K562 (cell line): ENCODE results near the gene FGF11. TPM values are rescaled to one million over a fixed set of nuclear protein-coding genes. Genes with fewer than 3 reads are reported as not detected.

Source experiments
- ATAC-seq: fragments of 200-7000 bp; cut with Tn5 transposase; 3 replicates; pipeline ENCODE4 v1.9.1; 2020; ENCODE audit warnings: moderate library complexity
- BruUV-seq: library from RNA; stranded (reverse); fragments of 400-500 nt; replicated peaks from 2 replicates; lab custom pipeline; 2021; lab: Mats Ljungman, UMichigan
- CTCF ChIA-PET: fragments of 300-600 bp; formaldehyde crosslinking; extraction: SDS; loops from one replicate; lab custom pipeline; 2021; ENCODE audit warnings: low intra/inter-chr PET ratio; lab: Yijun Ruan, JAX
- POLR2A ChIA-PET: fragments of 300-600, 350-650 bp; sonication (Branson Sonifier 250); formaldehyde crosslinking; extraction: SDS; loops from one replicate; lab custom pipeline; 2021; ENCODE audit warnings: antibody characterized with exemption, inconsistent platforms; lab: Yijun Ruan, JAX
- DNase-seq, 4 experiments: peaks; one replicate each; pipeline versions ENCODE4 v3.0.0 to v3.0.0-alpha.2; 2011 to 2018; ENCODE audit warnings: low spot score in 3 of 4, mixed read lengths in 3 of 4; ENCODE audit errors: extremely low read depth in 1 of 4
- FAIRE-seq: peaks from 2 replicates; lab custom pipeline; 2011; peaks lifted over from hg19 to GRCh38; lab: Jason Lieb, UNC
- H2AFZ ChIP-seq: 2 replicates; pipeline ENCODE4 v1.6.0; 2011; ENCODE audit warnings: low read depth, low read length, control low read depth, inconsistent platforms
- H3K27ac ChIP-seq: fragments of 200-600 bp; 3 replicates; pipeline ENCODE4 v1.8.0; 2011; ENCODE audit warnings: low read depth, mild to moderate bottlenecking, control low read depth, inconsistent platforms, low read length, moderate library complexity, mixed read lengths; ENCODE audit errors: extremely low read depth
- H3K27me3 ChIP-seq, 2 experiments: fragments of 300-600 bp in 1 of 2; 2 replicates in 1 of 2; 3 replicates in 1 of 2; pipeline versions ENCODE4 v1.6.0 to v1.8.0; 2011; ENCODE audit warnings: inconsistent platforms in 2 of 2, low read length in 2 of 2, mild to moderate bottlenecking in 1 of 2, mixed read lengths in 1 of 2, moderate library complexity in 1 of 2; ENCODE audit not compliant: control insufficient read depth in 2 of 2, insufficient read depth in 2 of 2
- H3K36me3 ChIP-seq: fragments of 300-600 bp; 3 replicates; pipeline ENCODE4 v1.8.0; 2011; ENCODE audit warnings: mild to moderate bottlenecking, low read length, inconsistent platforms; ENCODE audit not compliant: control insufficient read depth, insufficient read depth
- H3K4me1 ChIP-seq, 2 experiments: fragments of 200-600 bp in 1 of 2; replicated peaks in 1 of 2; 2 replicates in 1 of 2; 3 replicates in 1 of 2; pipeline versions ENCODE4 v1.5.1 to v1.8.0; 2011; ENCODE audit warnings: inconsistent platforms in 2 of 2, low read length in 2 of 2, mild to moderate bottlenecking in 1 of 2, mixed read lengths in 1 of 2, moderate library complexity in 1 of 2; ENCODE audit not compliant: control insufficient read depth in 2 of 2, insufficient read depth in 2 of 2
- H3K4me2 ChIP-seq: 2 replicates; pipeline ENCODE4 v1.6.1; 2011; ENCODE audit warnings: low read length, control low read depth, inconsistent platforms, mixed read lengths; ENCODE audit not compliant: insufficient read depth
- H3K4me3 ChIP-seq: fragments of 200-600 bp; sonication (generic), shearing (Covaris generic); 2 replicates; pipeline ENCODE4 v1.5.1; 2016; ENCODE audit warnings: control low read depth, inconsistent platforms
- H3K79me2 ChIP-seq: fragments of 200-600 bp; 3 replicates; pipeline ENCODE4 v1.8.0; 2011; ENCODE audit warnings: low read length, inconsistent platforms; ENCODE audit not compliant: control insufficient read depth, insufficient read depth
- H3K9ac ChIP-seq, 2 experiments: 2 replicates each; pipeline versions ENCODE4 v1.6.0 to v1.6.1; 2011; ENCODE audit warnings: low read depth in 2 of 2, low read length in 2 of 2, control low read depth in 1 of 2, inconsistent platforms in 1 of 2, mild to moderate bottlenecking in 1 of 2, mixed read lengths in 1 of 2; ENCODE audit not compliant: insufficient read depth in 1 of 2
- H3K9me1 ChIP-seq: one replicate; pipeline ENCODE4 v1.6.0; 2011; ENCODE audit warnings: inconsistent platforms, mild to moderate bottlenecking, low read length, moderate library complexity; ENCODE audit not compliant: control insufficient read depth, insufficient read depth
- H3K9me3 ChIP-seq: replicated peaks from 2 replicates; pipeline ENCODE4 v1.5.1; 2011; ENCODE audit warnings: low read depth, low read length, inconsistent platforms; ENCODE audit not compliant: control insufficient read depth, insufficient read depth
- H4K20me1 ChIP-seq: replicated peaks from 2 replicates; pipeline ENCODE4 v1.6.1; 2011; ENCODE audit warnings: low read length, inconsistent platforms, mixed read lengths; ENCODE audit not compliant: control insufficient read depth, insufficient read depth
- C11orf30 ChIP-seq: fragments of 450-650 bp; IDR thresholded peaks from 2 replicates; pipeline ENCODE4 v1.6.1; 2016; ENCODE audit warnings: low read depth, mild to moderate bottlenecking
- ELF1 ChIP-seq: fragments of 200-800 bp; sonication (Bioruptor generic); IDR thresholded peaks from 2 replicates; pipeline ENCODE4 v1.6.1; 2016; ENCODE audit warnings: missing genetic modification characterization, missing compliant biosample characterization
- HDAC1 ChIP-seq, 2 experiments: fragments of 450-650 bp; IDR thresholded peaks; 2 replicates each; pipeline ENCODE4 v1.6.1; 2016 to 2017; ENCODE audit warnings: inconsistent platforms in 1 of 2, mild to moderate bottlenecking in 1 of 2, moderate library complexity in 1 of 2
- HSF4 ChIP-seq: fragments of 250-450 bp; sonication (Bioruptor Pico); IDR thresholded peaks from 2 replicates; pipeline ENCODE4 v2.1.2; 2022; ENCODE audit warnings: mild to moderate bottlenecking, moderate library complexity, borderline replicate concordance
- POLR2AphosphoS2 ChIP-seq: IDR thresholded peaks from 2 replicates; pipeline ENCODE4 v1.6.1; 2012; ENCODE audit warnings: low read length, improper control_type of control experiment
- POLR2G ChIP-seq: fragments of 200-400 bp; formaldehyde crosslinking; IDR thresholded peaks from 2 replicates; pipeline ENCODE4 v1.6.1; 2017; ENCODE audit warnings: low read depth, mild to moderate bottlenecking, antibody characterized with exemption, low read length, moderate library complexity
- RBFOX2 ChIP-seq: fragments of 200-400 bp; formaldehyde crosslinking; IDR thresholded peaks from 2 replicates; pipeline ENCODE4 v1.6.1; 2017; ENCODE audit warnings: low read depth, mild to moderate bottlenecking, low read length, moderate library complexity
- RREB1 ChIP-seq: fragments of 250-450 bp; sonication (Bioruptor Pico); IDR thresholded peaks from 2 replicates; pipeline ENCODE4 v1.4.0; 2020
- SMAD3 ChIP-seq: fragments of 450-650 bp; formaldehyde crosslinking; conservative IDR thresholded peaks from 2 replicates; pipeline ENCODE4 v1.4.0; 2020; ENCODE audit warnings: mild to moderate bottlenecking
- SUPT5H ChIP-seq: fragments of 450-650 bp; IDR thresholded peaks from 2 replicates; pipeline ENCODE4 v1.6.1; 2016
- VEZF1 ChIP-seq: fragments of 200-800 bp; sonication (Bioruptor generic); IDR thresholded peaks from 2 replicates; pipeline ENCODE4 v1.6.1; 2017; ENCODE audit warnings: missing genetic modification characterization, missing compliant biosample characterization
- ZC3H11A ChIP-seq: IDR thresholded peaks from 2 replicates; pipeline ENCODE4 v1.6.1; 2012; ENCODE audit warnings: low read depth, low read length, improper control_type of control experiment
- ZNF232 ChIP-seq: sonication (generic); formaldehyde crosslinking; IDR thresholded peaks from 2 replicates; pipeline ENCODE4 v1.8.0; 2022; ENCODE audit warnings: mild to moderate bottlenecking, missing genetic modification reagents
- ZNF263 ChIP-seq: sonication (generic); formaldehyde crosslinking; IDR thresholded peaks from 2 replicates; pipeline ENCODE4 v1.8.0; 2022; ENCODE audit warnings: mild to moderate bottlenecking, missing genetic modification reagents, borderline replicate concordance
- ZNF699 ChIP-seq: fragments of 250-450 bp; sonication (Bioruptor Pico); IDR thresholded peaks from 2 replicates; pipeline ENCODE4 v1.8.0; 2021; ENCODE audit warnings: mild to moderate bottlenecking, moderate library complexity; ENCODE audit not compliant: insufficient replicate concordance
- WGBS: fragments of 100-300 bp; shearing (Covaris generic); methylation state at CpG from one replicate; pipeline ENCODE4 v1.1.6; 2016; ENCODE audit warnings: low coverage, mixed read lengths; ENCODE audit not compliant: insufficient coverage; ENCODE audit errors: missing lambda C conversion rate; 5-methylcytosine and 5-hydroxymethylcytosine counted together
- in situ Hi-C: fragments of 300-500 bp; cut with MboI; formaldehyde crosslinking; loops from 4 replicates; pipeline ENCODE4 v1.15.0; 2018; ENCODE audit warnings: inconsistent platforms, mixed read lengths
- intact Hi-C: fragments of 100-400 bp; cut with micrococcal nuclease; formaldehyde crosslinking; loops from 2 replicates; pipeline ENCODE4 v1.14.2; 2022
- polyA plus RNA-seq, 8 experiments: library from polyadenylated mRNA; depleted of rRNA in 4 of 8; stranded (reverse) in 5 of 8; unstranded in 3 of 8; fragments of >200 nt; fragmentation: Nextera tagmentation in 2 of 8; fragmentation: Illumina TruSeq in 1 of 8; extraction: Ambion mirVana in 2 of 8; extraction: Trizol in 1 of 8; gene quantifications; 2 replicates each; pipeline versions ENCODE4 v1.2.1 to v1.2.3, GENCODE V29; 2011 to 2014; ENCODE audit warnings: inconsistent platforms in 1 of 8, missing spikeins in 1 of 8
- total RNA-seq, 7 experiments: library from RNA; depleted of rRNA in 6 of 7; stranded (reverse); fragments of >200 nt in 6 of 7; fragmentation: Illumina TruSeq in 2 of 7; extraction: Trizol in 2 of 7; gene quantifications; 2 replicates each; pipeline versions ENCODE4 v1.2.1 to v1.2.3, GENCODE V29; 2011 to 2021; ENCODE audit warnings: low replicate concordance in 1 of 7

Gene FGF11
- total and polyA plus RNA-seq, 9 of the 15 experiments (the other 6 are each of a cell fraction or from before 2014, with no cell fraction given): 1.2 to 7.5 (median 3.0) TPM

- H3K9me3 ChIP-seq: no peaks in the 10 kb centered on the region
- no peak overlapping the region for H2AFZ ChIP-seq
- peaks cover 8 to 26% of the 10 kb centered on the region in 2 experiments for H3K4me1 ChIP-seq
- no peaks in the 10 kb centered on the region for H3K9me1 ChIP-seq
- ATAC-seq (no peak; the same call in 2 of the 3 replicates), FAIRE-seq (no peak), DNase-seq (no peak)
- peaks cover 37% of the 10 kb centered on the region; the same call in 1 of the 3 replicates for H3K36me3 ChIP-seq
- H3K27ac ChIP-seq: no peak overlapping the region
- no peaks in the 10 kb centered on the region for H4K20me1 ChIP-seq
- no peak overlapping the region for H3K4me3 ChIP-seq
- ChIA-PET POLR2A (interaction anchor here (1.0 to 2.3 kb wide), 2 partner anchors 10 to 13 kb away, joined by 3 to 8 read pairs; no protein-coding TSS in a partner anchor), CTCF (no interaction called here)
- in situ Hi-C loops (no loop called here), intact Hi-C loops (no loop called here)
- 87% methylated on average over 13 of the region's 44 CpGs for WGBS
- H3K9ac ChIP-seq: peak overlapping the region in 1 of 2 experiments; percentile 9; a peak in 1 of 4 replicates
- no TSS peak for BruUV-seq
- H3K27me3 ChIP-seq: no peaks in the 10 kb centered on the region
- no peak overlapping the region for H3K4me2 ChIP-seq
- no peaks in the 10 kb centered on the region for H3K79me2 ChIP-seq
- TF ChIP-seq RBFOX2 (0 out of 2 replicates have a peak, but pooled peaks have one; percentile 19), ZNF699 (no peak), ZNF263 (peak; percentile 83; the same call in 1 of the 2 replicates), C11orf30 (no peak), ZNF232 (CRISPR knock-in tag) (no peak), POLR2G (peak; percentile 36; the same call in 1 of the 2 replicates), SUPT5H (peak; percentile 41; the same call in 1 of the 2 replicates), HSF4 (CRISPR knock-in tag) (no peak), HDAC1 (IDR thresholded peaks at IDR 0.05) (no peak), POLR2AphosphoS2 (peak; percentile 61; the same call in 1 of the 2 replicates), ZC3H11A (no peak), SMAD3 (no peak), RREB1 (CRISPR knock-in tag) (no peak), VEZF1 (CRISPR knock-in tag) (no peak), ELF1 (no peak)
Observed at GRCh38 chr17:7462474-7463371, 23.4 kb downstream of the FGF11 start.
